Stimulated activated effector memory CD8-positive, alpha-beta T cell treated with anti-CD3 and anti-CD28 coated beads, Interleukin-12 subunit alpha, Interleukin-12 subunit beta, amount 100 ng/mL, for 72 hours (primary cell): ENCODE results near the gene PYROXD2.

ENCODE experiments used
- ATAC-seq: fragments of 150-1000 bp; cut with Tn5 transposase; 2 replicates; pipeline ENCODE4 v1.10.0; 2021
- DNase-seq, 2 donors: peaks; one replicate each; pipeline ENCODE4 v3.0.0; 2021 to 2022; ENCODE audit warnings: low spot score in 2 of 2
- H3K27ac Mint-ChIP-seq: one replicate; pipeline ENCODE4 v1.8.0; 2022; ENCODE audit warnings: mild to moderate bottlenecking, mixed read lengths
- H3K36me3 Mint-ChIP-seq: one replicate; pipeline ENCODE4 v1.8.0; 2022; ENCODE audit warnings: mild to moderate bottlenecking, mixed read lengths
- H3K4me1 Mint-ChIP-seq: one replicate; pipeline ENCODE4 v1.8.0; 2022; ENCODE audit warnings: mixed read lengths
- H3K4me3 Mint-ChIP-seq: one replicate; pipeline ENCODE4 v1.8.0; 2022; ENCODE audit warnings: mild to moderate bottlenecking, mixed read lengths
- H3K9me3 Mint-ChIP-seq: one replicate; pipeline ENCODE4 v1.8.0; 2022; ENCODE audit warnings: mixed read lengths

PYROXD2 gene

DNA sequence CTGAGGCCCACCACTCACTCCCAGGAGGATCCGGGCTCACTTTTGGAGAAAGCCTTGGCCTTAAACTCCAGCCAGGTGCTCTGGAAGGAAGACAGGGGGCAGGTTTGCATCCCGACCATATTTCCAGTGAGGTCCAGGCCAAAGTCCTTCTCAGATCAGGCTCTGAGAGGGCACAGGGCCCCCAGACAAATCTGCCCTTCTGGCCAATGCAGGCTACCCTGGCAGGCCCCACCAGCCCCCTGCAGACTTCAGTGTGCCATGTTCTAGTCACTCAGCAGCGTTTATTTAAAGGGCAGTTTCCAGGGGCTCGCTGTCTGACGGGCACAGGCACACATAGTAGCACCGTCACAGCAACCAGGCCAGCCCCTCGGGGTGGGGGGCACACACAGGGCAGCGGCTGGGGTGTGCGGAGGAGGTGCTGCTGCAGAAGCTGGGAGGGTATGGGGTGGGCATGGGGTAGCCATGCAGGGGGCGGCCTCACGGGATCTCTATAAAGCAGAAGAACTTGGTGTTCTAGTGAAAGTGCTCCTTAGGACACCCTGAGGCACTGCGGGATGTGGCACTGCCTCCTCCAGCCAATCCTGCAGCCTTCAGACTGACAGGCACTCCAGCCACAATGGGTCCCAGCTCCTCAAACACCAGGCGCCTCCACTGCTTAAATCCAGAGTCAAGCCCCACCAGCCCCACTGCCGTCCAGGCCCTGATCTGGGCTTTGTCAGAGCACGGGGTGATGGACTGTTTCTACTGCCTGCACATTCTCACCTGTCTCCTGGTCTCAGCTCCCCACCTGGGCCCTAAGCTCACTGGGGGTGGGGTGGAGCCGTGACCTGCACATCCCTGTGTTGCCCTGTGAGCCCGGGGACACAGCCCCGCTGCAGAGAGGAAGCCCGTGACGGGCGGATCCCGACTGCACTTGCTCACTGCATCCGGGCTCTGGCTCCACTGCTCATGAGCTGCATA, 9.6 kb upstream of the PYROXD2 start:
- Mint-ChIP-seq H3K36me3 (peaks cover 72% of the 10 kb centered on the region), H3K4me1 (no peaks in the 10 kb centered on the region), H3K9me3 (no peaks in the 10 kb centered on the region), H3K4me3 (no peak overlapping the region), H3K27ac (no peak overlapping the region)
- no peak for DNase-seq
- no peak for ATAC-seq

DNA sequence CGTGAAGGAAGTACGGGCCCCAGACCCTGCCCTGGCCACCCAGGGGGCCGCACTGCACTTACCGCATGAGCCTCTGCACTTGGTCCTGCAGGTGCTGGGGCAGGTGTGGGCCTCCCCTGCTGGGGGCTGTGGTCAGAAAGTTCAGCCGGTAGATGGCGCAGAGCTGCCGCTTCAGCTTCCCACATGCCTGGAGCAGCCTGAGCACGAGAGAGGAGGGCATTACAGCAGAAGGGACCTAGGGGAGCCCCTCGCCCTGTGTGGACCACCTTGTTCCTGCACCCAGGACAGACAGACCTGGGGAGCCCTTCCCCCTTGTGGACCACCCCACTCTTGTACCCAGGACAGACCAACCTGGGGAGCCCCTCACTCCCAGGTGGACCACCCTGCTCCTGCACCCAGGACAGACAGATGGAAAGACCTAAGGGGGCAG, 8.7 kb upstream of the PYROXD2 start:
- peaks cover 71% of the 10 kb centered on the region for H3K36me3 Mint-ChIP-seq
- H3K27ac Mint-ChIP-seq = no peak overlapping the region
- H3K4me1 Mint-ChIP-seq = no peaks in the 10 kb centered on the region
- no peak for ATAC-seq
- no peak overlapping the region for H3K4me3 Mint-ChIP-seq
- H3K9me3 Mint-ChIP-seq = no peaks in the 10 kb centered on the region
- no peak for DNase-seq

DNA sequence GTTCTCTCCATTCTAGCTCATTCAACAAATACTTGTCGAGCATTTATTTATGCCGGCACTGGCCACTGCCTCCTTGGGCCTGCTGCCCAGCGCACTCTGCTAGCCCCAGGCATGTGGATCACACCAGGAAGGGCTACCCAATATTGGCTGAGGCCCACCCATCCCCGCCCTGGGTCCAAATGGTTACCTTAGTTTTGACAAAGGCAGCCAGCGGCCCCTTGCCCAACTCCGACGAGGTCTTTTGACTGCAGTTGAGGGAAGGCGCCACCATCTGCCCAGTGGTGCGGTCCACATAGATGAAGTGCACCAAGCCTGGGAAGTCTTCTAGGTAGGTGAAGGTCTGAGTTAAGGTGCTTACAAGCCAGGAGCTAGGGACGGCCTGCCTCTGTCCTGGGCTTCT, 7.2 kb upstream of the PYROXD2 start:
- H3K4me1 Mint-ChIP-seq = no peaks in the 10 kb centered on the region
- no peak for DNase-seq
- peak overlapping the region; percentile 56 for H3K27ac Mint-ChIP-seq
- H3K9me3 Mint-ChIP-seq = no peaks in the 10 kb centered on the region
- H3K4me3 Mint-ChIP-seq = no peak overlapping the region
- no peak for ATAC-seq
- peaks cover 56% of the 10 kb centered on the region for H3K36me3 Mint-ChIP-seq

DNA sequence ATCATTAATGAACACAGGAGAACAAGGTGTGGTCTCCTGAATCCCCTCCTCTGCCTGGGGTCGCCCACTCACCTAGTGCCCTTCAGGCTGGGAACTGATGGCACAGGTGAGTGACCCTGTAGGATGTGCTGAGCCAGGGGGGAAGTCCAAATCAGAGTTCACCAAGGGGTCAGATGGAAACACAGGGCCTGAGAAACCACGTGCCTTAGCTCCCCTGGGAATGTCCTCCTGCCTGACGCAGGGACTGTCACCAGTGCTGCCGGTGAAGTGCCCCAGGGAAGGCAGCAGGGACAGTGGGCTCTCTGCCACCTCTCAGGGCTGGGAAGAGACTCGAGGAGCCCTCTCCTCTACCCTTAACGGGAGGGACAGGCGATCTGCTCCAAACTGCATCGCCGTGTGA, 5.8 kb upstream of the PYROXD2 start:
- Mint-ChIP-seq H3K4me3 (no peak overlapping the region), H3K36me3 (peaks cover 47% of the 10 kb centered on the region), H3K27ac (no peak overlapping the region), H3K4me1 (no peaks in the 10 kb centered on the region), H3K9me3 (no peaks in the 10 kb centered on the region)
- DNase-seq = no peak
- ATAC-seq = no peak

DNA sequence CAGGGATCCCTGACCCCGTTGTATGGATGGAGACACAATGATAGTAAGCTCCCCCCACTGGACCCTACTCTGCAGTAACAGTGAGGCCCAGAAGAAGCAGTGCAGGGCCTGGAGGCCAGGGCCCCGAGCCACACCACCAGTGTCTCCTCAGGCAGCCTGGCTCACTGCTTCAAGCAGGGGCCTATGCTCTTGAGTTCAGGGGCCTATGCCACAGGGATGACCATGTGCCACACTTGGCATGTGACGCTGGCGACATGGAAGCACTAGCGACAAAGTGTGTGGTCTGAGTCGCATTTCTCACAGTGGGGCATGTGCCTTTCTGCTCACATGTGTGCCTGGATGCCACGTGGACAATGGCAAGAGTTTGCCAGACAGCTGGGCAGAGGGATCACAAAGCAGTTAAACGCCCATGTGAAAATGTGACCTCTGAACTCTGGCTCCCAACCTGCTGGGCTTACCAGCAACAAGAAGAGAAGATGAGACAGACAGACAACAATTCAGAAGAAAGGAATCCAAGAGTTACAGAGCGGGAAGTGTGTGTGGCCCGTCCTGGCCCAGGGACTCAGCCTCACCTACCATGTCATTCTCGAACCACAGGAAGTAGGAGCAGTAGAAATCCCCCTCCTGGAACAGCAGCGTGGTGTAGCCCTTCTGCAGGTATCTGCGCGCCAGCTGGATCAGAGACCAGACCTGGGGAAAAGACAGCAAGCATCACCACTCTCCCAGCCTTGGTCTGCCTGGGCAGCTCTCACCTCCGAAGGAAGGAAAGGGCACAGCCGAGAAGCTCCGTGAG, 4.7 kb upstream of the PYROXD2 start:
- ATAC-seq (no peak), DNase-seq (no peak)
- Mint-ChIP-seq H3K4me1 (peaks cover 11% of the 10 kb centered on the region), H3K4me3 (no peak overlapping the region), H3K36me3 (peaks cover 47% of the 10 kb centered on the region), H3K9me3 (no peaks in the 10 kb centered on the region), H3K27ac (peak overlapping the region; percentile 61)

DNA sequence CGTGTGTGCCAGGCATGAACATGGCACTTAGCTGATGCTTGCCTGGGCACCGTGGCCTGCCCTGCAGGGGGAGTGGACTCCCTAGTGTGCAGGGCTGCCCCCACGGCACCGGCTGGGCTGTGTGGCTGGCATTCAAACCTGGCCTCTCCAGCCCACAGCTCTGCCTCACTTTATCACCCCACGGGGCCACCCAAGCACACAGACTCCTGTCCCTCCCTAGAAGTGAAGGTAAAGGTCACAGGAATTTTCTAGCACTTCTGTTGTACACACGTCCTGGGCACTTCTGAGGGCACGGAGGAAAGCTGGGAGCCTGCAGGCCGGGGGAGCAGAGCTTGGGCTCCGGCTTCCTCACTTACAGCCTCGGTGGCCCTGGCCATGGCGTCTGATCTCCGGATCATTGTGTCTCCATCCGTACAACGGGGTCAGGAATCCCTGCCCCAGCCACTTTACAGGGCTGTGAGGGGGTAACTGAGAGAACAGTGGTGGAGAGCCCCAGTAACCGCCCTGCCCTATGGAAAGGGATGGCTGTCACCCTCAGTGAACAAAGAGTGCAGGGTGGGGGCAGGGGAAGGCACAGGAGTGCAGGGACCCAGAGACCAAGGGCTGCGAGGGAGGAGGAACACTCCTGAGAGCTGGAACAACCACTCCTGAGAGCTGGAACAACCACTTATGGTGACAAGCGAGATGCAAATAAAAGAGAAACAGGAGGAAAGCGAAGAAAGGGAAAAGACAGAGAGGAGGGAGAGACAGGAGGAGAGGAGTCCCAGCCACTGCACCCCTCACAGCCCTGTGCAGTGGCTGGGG, 3.9 kb upstream of the PYROXD2 start:
- DNase-seq = no peak
- no peaks in the 10 kb centered on the region for H3K9me3 Mint-ChIP-seq
- peak overlapping the region; percentile 56 for H3K27ac Mint-ChIP-seq
- peaks cover 41% of the 10 kb centered on the region for H3K36me3 Mint-ChIP-seq
- no peak for ATAC-seq
- H3K4me3 Mint-ChIP-seq = no peak overlapping the region
- H3K4me1 Mint-ChIP-seq = peaks cover 18% of the 10 kb centered on the region

DNA sequence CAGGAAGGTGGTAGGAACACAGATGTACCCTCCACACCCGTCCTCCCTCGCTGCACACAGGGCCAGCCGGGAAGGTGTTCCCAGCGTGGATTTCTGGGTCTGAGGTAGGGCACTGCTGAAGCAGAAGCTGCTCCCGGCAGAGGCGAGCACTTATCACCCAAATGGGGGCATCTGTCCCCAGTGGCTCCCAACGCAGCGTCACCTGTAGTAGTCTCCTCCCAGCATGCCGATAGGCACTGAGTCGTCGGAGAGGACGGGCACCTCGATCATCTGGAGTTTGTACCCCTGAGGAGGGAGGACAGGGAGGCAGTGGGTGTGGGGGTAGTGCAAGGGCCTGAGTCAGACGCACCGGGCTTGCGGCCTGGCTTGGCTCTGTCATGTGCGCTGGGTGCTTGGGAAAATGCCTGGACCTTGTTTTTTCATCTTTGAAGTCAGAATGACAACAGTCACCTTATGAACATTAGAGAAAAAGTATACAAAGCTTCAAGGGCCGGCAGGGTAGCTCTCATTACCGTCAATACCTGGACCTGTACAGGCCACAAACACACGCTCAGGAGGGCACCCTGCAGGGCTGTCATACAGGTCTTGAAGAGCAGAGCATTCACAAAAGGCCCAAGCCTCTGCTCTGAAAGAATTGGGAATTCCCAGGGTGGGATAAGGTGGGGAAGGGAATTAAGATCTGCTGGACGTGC, 3.1 kb upstream of the PYROXD2 start:
- H3K27ac Mint-ChIP-seq = peak overlapping the region; percentile 56
- H3K36me3 Mint-ChIP-seq = peaks cover 34% of the 10 kb centered on the region
- no peaks in the 10 kb centered on the region for H3K9me3 Mint-ChIP-seq
- H3K4me3 Mint-ChIP-seq = no peak overlapping the region
- peaks cover 18% of the 10 kb centered on the region for H3K4me1 Mint-ChIP-seq
- ATAC-seq (no peak), DNase-seq (no peak)

DNA sequence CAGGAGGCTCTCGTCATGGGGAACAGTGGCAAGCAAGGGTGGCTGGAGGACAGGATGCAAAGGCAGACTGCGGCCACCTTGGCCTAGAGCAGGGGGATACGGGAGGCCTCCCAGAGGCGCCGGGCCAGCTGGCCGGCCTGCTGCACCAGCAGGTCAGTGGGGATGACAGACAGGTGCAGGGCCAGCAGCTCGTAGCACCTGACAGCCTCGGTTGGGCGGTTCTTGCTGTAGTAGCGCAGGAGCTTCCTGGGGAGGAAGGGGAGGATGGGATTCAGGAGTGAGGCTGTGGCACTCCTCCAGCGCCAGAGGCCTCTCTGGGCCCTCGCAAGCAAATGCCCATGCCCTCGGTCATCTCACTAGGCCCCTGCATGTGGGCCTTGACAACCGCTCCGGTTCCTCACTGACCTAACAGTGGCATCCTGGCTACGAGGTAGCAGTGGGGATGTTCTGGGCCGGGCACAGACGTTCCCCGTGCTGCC, 2.5 kb upstream of the PYROXD2 start:
- H3K4me1 Mint-ChIP-seq = peaks cover 18% of the 10 kb centered on the region
- H3K9me3 Mint-ChIP-seq = no peaks in the 10 kb centered on the region
- H3K4me3 Mint-ChIP-seq = no peak overlapping the region
- DNase-seq (no peak), ATAC-seq (no peak)
- peaks cover 28% of the 10 kb centered on the region for H3K36me3 Mint-ChIP-seq
- H3K27ac Mint-ChIP-seq = peak overlapping the region; percentile 84

DNA sequence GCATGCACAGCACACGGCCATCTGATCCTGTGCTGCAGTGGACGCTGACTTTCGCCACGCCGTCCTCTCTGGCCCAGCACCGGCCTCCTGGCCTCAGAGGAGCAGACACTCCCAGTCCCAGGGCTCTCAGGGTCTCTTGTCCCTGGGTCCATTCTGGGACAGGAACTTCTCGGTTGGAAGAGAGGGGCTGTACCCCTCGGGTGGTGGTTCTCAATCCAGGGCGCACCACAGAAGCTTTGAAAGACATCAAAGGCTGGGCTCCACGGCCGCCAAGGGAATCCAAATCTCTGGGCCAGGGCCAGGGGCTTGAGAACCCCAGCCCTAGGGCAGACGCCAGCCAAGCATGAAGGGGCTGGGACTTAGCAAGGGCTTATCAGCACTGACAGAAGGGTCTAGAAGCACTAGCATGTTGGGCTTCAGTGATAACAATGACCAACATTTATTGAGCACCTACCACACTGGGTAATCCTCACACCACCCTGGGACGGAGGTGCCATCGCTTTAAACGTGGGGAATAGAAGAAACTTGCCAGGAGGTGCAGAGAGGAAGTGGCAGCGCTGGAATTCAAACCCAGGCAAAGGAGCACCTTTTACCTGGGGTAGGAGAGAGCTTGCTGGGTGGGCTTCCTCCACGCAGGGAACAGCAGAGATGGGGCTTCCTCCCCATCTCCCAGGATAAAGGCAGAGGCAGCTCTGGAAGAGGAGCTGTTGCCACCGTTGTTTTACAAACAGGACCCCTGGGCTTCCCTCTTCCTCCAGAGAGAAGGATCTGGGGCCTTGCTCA, 1.8 kb upstream of the PYROXD2 start:
- H3K9me3 Mint-ChIP-seq = no peaks in the 10 kb centered on the region
- H3K4me3 Mint-ChIP-seq = no peak overlapping the region
- peak overlapping the region; percentile 84 for H3K27ac Mint-ChIP-seq
- peaks cover 18% of the 10 kb centered on the region for H3K4me1 Mint-ChIP-seq
- ATAC-seq (no peak), DNase-seq (no peak)
- peaks cover 25% of the 10 kb centered on the region for H3K36me3 Mint-ChIP-seq

DNA sequence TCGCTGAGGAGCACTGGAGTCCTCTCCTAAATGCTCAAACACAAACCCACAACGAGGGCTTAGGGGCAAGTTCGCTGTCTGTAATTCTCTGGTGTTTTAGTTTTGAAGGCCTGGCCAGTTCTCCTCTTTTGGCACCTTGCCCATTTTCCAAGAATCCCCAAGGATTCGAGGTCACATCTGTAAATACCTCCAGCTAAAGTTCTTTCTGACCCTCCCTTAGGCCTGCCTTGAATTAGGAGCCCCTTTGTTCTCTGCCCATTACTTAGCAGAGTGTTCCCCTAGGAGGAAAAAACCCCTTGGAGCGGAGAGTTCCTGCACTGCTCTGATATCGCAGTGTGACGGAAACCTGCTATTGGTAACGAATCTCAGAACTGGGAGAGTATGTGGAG, 743 bp upstream of the PYROXD2 start:
- H3K4me3 Mint-ChIP-seq = no peak overlapping the region
- peaks cover 17% of the 10 kb centered on the region for H3K36me3 Mint-ChIP-seq
- H3K9me3 Mint-ChIP-seq = no peaks in the 10 kb centered on the region
- no peak for DNase-seq
- no peak for ATAC-seq
- peaks cover 18% of the 10 kb centered on the region for H3K4me1 Mint-ChIP-seq
- H3K27ac Mint-ChIP-seq = peak overlapping the region; percentile 98

DNA sequence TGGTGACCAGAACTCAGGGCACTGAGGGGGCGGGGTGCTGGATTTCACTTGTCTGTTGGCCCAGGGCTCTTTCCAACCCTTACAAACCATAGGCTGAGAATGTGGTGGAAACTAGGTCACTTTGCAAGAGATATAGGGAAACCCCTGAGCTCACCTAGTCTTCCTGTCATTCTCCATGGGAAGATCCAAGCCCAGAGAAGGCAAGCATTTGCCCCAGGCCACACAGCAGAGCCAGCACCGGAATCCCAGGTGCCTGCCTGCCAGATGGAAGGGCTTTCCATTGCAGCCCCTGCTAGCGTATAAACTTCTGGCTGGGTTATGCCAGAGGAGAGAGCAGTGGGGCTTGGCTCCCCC, 427 bp downstream of the PYROXD2 start:
- DNase-seq = no peak
- Mint-ChIP-seq H3K9me3 (no peaks in the 10 kb centered on the region), H3K4me1 (peaks cover 18% of the 10 kb centered on the region), H3K27ac (peak overlapping the region; percentile 98), H3K36me3 (peaks cover 13% of the 10 kb centered on the region), H3K4me3 (peak overlapping the region; percentile 84)
- peak; percentile 16 for ATAC-seq

DNA sequence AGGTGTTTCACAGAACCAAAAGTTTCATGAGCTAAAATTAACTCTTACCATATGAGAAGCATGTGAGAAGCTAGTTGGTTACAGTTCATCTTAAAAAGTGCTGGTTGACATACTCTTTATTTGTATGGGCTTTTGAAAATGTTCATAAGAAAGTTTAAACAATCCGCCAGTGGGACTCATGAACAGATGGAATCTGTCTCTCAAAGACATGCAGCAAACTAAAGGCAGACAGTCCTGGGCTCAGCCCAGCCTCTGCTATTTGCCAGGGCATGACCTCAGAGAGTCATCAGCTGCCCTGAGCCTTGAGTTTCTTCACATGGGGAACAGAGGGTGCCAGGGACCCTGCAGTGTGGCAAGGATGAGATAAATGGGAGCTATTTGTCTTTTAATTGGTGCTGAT, 3.2 kb downstream of the PYROXD2 start:
- Mint-ChIP-seq H3K27ac (peak overlapping the region; percentile 29), H3K4me3 (no peak overlapping the region), H3K36me3 (peaks cover 6% of the 10 kb centered on the region), H3K4me1 (peaks cover 18% of the 10 kb centered on the region), H3K9me3 (no peaks in the 10 kb centered on the region)
- DNase-seq (no peak), ATAC-seq (no peak)

DNA sequence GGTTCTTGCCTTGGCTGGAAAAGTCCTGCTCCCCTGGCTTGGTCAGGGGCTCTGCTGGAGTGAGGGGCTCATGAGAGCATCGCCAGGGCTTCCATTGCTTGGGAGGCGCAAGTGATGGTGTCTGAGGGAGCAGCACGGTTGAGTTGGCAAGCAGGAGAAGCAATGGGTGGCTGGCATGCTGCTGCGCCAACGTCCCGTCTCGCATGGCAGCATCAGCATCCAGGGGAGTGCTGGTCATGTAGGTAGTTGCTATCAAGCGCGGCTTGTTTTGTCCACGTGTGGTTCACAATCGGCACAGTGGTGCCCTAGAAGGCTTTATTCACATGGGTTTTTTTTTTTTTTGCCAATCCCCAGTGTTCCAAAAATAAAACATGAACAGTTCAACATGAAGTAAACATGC, 3.8 kb downstream of the PYROXD2 start:
- H3K36me3 Mint-ChIP-seq = peaks cover 6% of the 10 kb centered on the region
- no peaks in the 10 kb centered on the region for H3K9me3 Mint-ChIP-seq
- H3K27ac Mint-ChIP-seq = peak overlapping the region; percentile 29
- peaks cover 18% of the 10 kb centered on the region for H3K4me1 Mint-ChIP-seq
- no peak overlapping the region for H3K4me3 Mint-ChIP-seq
- DNase-seq = no peak
- ATAC-seq = no peak

DNA sequence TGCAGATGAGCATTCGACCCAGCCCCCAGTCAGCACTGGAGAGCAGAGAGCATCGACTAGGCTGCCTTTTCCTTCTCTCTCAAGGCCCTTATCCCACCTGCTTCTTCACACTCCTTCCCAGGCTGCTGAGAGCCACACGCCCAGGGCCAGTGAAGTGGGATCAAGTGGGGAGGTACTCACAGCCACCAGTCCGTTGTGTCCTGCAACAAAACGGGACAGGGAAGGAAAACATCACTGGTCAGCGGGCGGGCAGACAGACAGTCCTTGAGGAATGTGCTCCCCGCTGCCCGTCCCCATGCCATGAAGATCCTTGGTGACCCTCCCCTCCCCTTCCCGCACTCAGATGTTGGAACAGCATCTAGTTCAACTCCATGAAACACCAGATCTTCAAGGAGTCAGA, 4.2 kb downstream of the PYROXD2 start:
- DNase-seq (no peak), ATAC-seq (no peak)
- H3K4me3 Mint-ChIP-seq = no peak overlapping the region
- H3K27ac Mint-ChIP-seq = peak overlapping the region; percentile 29
- no peaks in the 10 kb centered on the region for H3K9me3 Mint-ChIP-seq
- peaks cover 18% of the 10 kb centered on the region for H3K4me1 Mint-ChIP-seq
- H3K36me3 Mint-ChIP-seq = peaks cover 6% of the 10 kb centered on the region
